ENCODE data around the gene RAPGEF2. TPM values are rescaled to one million over a fixed set of nuclear protein-coding genes. Genes with fewer than 3 reads are reported as not detected.
A peak's percentile ranks its signal among the peaks of the same experiment; 100 is the strongest.

RAPGEF2 gene
- total and polyA plus RNA-seq, 7 donors, result 4.6 to 35.2 (median 20.4) TPM

GRCh38 chr4:159169404-159170302 lies 66.8 kb downstream of the RAPGEF2 start:
- 95 to 96% (median 96%) methylated on average over 5 of the region's 5 CpGs for WGBS, 3 donors
- ATAC-seq (no peak), DNase-seq (no peak)
- TF ChIP-seq CTCF (IDR thresholded peaks at IDR 0.05), result no peak
- no peak overlapping the region for H3K27ac ChIP-seq
- no peak overlapping the region for H3K4me3 ChIP-seq
- intact Hi-C loops (cut with DNase I), result loop anchor here (5.0 to 10.0 kb wide), 4 partner anchors 67 to 435 kb away; partner anchors contain the start of gene RAPGEF2 (in 2 of the 2)
- H3K27me3 ChIP-seq (ENCODE audit: insufficient read depth in 3 of 3, low read length in 2 of 3), result no peaks in the 10 kb centered on the region
- no peaks in the 10 kb centered on the region for H3K9me3 ChIP-seq
- no peaks in the 10 kb centered on the region for H3K36me3 ChIP-seq (ENCODE audit: insufficient read depth in 1 of 2, low read depth in 1 of 2)
- H3K4me1 ChIP-seq, result peaks cover 35% of the 10 kb centered on the region

- intact Hi-C loops (cut with DNase I), result loop anchor here (5.0 to 10.0 kb wide), 4 partner anchors 69 to 436 kb away; partner anchors contain the start of gene RAPGEF2 (in 2 of the 2)
- H3K27me3 ChIP-seq (ENCODE audit: insufficient read depth in 3 of 3, low read length in 2 of 3), result no peaks in the 10 kb centered on the region
- no peaks in the 10 kb centered on the region for H3K36me3 ChIP-seq (ENCODE audit: insufficient read depth in 1 of 2, low read depth in 1 of 2)
- no peaks in the 10 kb centered on the region for H3K9me3 ChIP-seq
- TF ChIP-seq CTCF (IDR thresholded peaks at IDR 0.05), result no peak
- no peak overlapping the region for H3K27ac ChIP-seq
- DNase-seq (no peak), ATAC-seq (peak in 2 of 4 donors; percentile 27 to 73)
- no peak overlapping the region for H3K4me3 ChIP-seq
- H3K4me1 ChIP-seq, result peaks cover 49% of the 10 kb centered on the region
- 87 to 99% (median 96%) methylated on average over 4 of the region's 4 CpGs for WGBS, 3 donors
These were observed 68.4 kb downstream of the RAPGEF2 start for GRCh38 chr4:159171287-159171686.

- no peak overlapping the region for H3K27ac ChIP-seq
- no peak for TF ChIP-seq CTCF (IDR thresholded peaks at IDR 0.05)
- H3K9me3 ChIP-seq, result no peaks in the 10 kb centered on the region
- DNase-seq, result no peak
- peaks cover 51% of the 10 kb centered on the region for H3K4me1 ChIP-seq
- no peaks in the 10 kb centered on the region for H3K27me3 ChIP-seq (ENCODE audit: insufficient read depth in 3 of 3, low read length in 2 of 3)
- no peaks in the 10 kb centered on the region for H3K36me3 ChIP-seq (ENCODE audit: insufficient read depth in 1 of 2, low read depth in 1 of 2)
- intact Hi-C loops (cut with DNase I), result loop anchor here (5.0 to 10.0 kb wide), 4 partner anchors 72 to 439 kb away; partner anchors contain the start of gene RAPGEF2 (in 2 of the 2)
- peak overlapping the region; percentile 37 for H3K4me3 ChIP-seq
- WGBS, 3 donors, result 45 to 64% (median 55%) methylated on average over 4 of the region's 4 CpGs
- no peak for ATAC-seq
These were observed 71.0 kb downstream of the RAPGEF2 start for GRCh38 chr4:159173886-159174285.

DNA sequence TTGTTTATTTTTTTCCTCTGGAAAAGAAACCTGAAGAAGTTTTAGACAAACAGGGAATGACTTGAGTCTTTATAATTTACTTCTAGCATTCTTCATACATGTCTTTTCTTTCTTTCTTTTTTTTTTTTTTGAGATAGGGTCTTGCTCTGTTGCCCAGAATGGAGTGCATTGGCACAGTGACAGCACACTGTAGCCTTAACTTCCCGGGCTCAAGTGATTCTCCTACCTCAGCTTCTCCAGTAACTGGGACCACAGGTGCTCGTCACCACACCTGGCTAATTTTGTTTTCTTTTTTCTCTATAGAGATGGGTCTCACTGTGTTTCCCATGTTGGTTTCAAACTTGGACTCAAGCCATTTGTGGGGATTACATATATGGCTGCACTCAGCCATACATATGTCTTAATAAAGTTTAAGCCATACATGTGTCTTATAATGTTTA lies 71.8 kb downstream of the RAPGEF2 start:
- ATAC-seq (no peak), DNase-seq (no peak)
- H3K27me3 ChIP-seq (ENCODE audit: insufficient read depth in 3 of 3, low read length in 2 of 3), result no peaks in the 10 kb centered on the region
- H3K4me3 ChIP-seq, result no peak overlapping the region
- no peak overlapping the region for H3K27ac ChIP-seq
- TF ChIP-seq CTCF (IDR thresholded peaks at IDR 0.05), result no peak
- intact Hi-C loops (cut with DNase I), result loop anchor here (1.0 to 10.0 kb wide), 7 partner anchors 37 to 440 kb away; partner anchors contain the start of gene RAPGEF2 (in 2 of the 2)
- peaks cover 59% of the 10 kb centered on the region for H3K4me1 ChIP-seq
- no peaks in the 10 kb centered on the region for H3K9me3 ChIP-seq
- H3K36me3 ChIP-seq (ENCODE audit: insufficient read depth in 1 of 2, low read depth in 1 of 2), result no peaks in the 10 kb centered on the region
- WGBS, 3 donors, result 61 to 71% (median 65%) methylated on average over 2 of the region's 2 CpGs
